RKO (cell line): ENCODE measurements around the gene OR4C6.

Experiments used
- DNase-seq: peaks from one replicate; pipeline ENCODE4 v3.0.0-alpha.2; 2016; ENCODE audit warnings: low spot score

Gene OR4C6

GRCh38 chr11:55661901-55662300 lies at the start of gene OR4C6:
TSS of gene OR4C6 (plus strand) at chr11:55662201. CDS start at chr11:55665167, 2,966 bp downstream.
- DNase-seq, result no peak

- peak; percentile 16 for DNase-seq
Measured at GRCh38 chr11:55624531-55624930, 37.5 kb upstream of the OR4C6 start.

- no peak for DNase-seq
Measured at GRCh38 chr11:55634813-55635212, 27.2 kb upstream of the OR4C6 start, which contains the start of gene OR4P4. TSS of gene OR4P4 (plus strand) at chr11:55635113.

- DNase-seq, result no peak
Measured at GRCh38 chr11:55648027-55648426, 14.0 kb upstream of the OR4C6 start, which contains the start of gene OR4S2. TSS of gene OR4S2 (plus strand) at chr11:55648327. CDS start at chr11:55650904, 2,577 bp downstream.

- DNase-seq, result no peak
Measured at GRCh38 chr11:55652560-55652959, 9.4 kb upstream of the OR4C6 start.

- peak; percentile 2 for DNase-seq
Measured at GRCh38 chr11:55655096-55655495, 6.9 kb upstream of the OR4C6 start.

- no peak for DNase-seq
Measured at GRCh38 chr11:55658031-55658573, 3.9 kb upstream of the OR4C6 start.

GRCh38 chr11:55658608-55659007 lies 3.4 kb upstream of the OR4C6 start:
- DNase-seq, result no peak

- DNase-seq, result no peak
Measured at GRCh38 chr11:55669376-55669775, 7.4 kb downstream of the OR4C6 start.

- no peak for DNase-seq
Measured at GRCh38 chr11:55673860-55674259, 11.9 kb downstream of the OR4C6 start.

- no peak for DNase-seq
Measured at GRCh38 chr11:55697817-55698216, 35.8 kb downstream of the OR4C6 start.

- DNase-seq, result no peak
Measured at GRCh38 chr11:55701429-55701828, 39.4 kb downstream of the OR4C6 start.

GRCh38 chr11:55707029-55707428 lies 45.0 kb downstream of the OR4C6 start:
- DNase-seq, result peak; percentile 64

GRCh38 chr11:55714982-55715888 lies 53.2 kb downstream of the OR4C6 start:
- peak; percentile 30 for DNase-seq
